Measurements from ENCODE around the gene ERVMER34-1.

The ERVMER34-1 gene

GRCh38 chr4:52718123-52718522, 33.1 kb downstream of the ERVMER34-1 start:
- DNase-seq = no peak

GRCh38 chr4:52716364-52717151, 34.7 kb downstream of the ERVMER34-1 start:
- no peak for DNase-seq

GRCh38 chr4:52715914-52716313, 35.3 kb downstream of the ERVMER34-1 start:
- DNase-seq = no peak

- no peak for DNase-seq
These were observed 35.8 kb downstream of the ERVMER34-1 start for GRCh38 chr4:52715255-52715897.

GRCh38 chr4:52714597-52715254, 36.5 kb downstream of the ERVMER34-1 start:
- no peak for DNase-seq

GRCh38 chr4:52713456-52713937, 37.7 kb downstream of the ERVMER34-1 start:
- no peak for DNase-seq

GRCh38 chr4:52712251-52713130, 38.7 kb downstream of the ERVMER34-1 start:
- peak; percentile 80 for DNase-seq

GRCh38 chr4:52711834-52712250, 39.4 kb downstream of the ERVMER34-1 start:
- no peak for DNase-seq

- peak; percentile 3 for DNase-seq
These were observed 40.0 kb downstream of the ERVMER34-1 start for GRCh38 chr4:52711272-52711671.

- DNase-seq = no peak
These were observed 42.1 kb downstream of the ERVMER34-1 start for GRCh38 chr4:52709155-52709554.

GRCh38 chr4:52704661-52705060, 46.6 kb downstream of the ERVMER34-1 start:
- no peak for DNase-seq

- no peak for DNase-seq
These were observed 47.1 kb downstream of the ERVMER34-1 start for GRCh38 chr4:52704133-52704532.

GRCh38 chr4:52701207-52701606, 50.0 kb downstream of the ERVMER34-1 start:
- no peak for DNase-seq

- DNase-seq = no peak
These were observed 56.3 kb downstream of the ERVMER34-1 start for GRCh38 chr4:52694936-52695335.

GRCh38 chr4:52693492-52693891, 57.7 kb downstream of the ERVMER34-1 start:
- DNase-seq = no peak
